Endothelial cell of umbilical vein (primary cell): ENCODE data around the gene PHACTR1. TPM values are rescaled to one million over a fixed set of nuclear protein-coding genes. Genes with fewer than 3 reads are reported as not detected.

Experiments
- BruUV-seq: library from RNA; stranded (reverse); fragments of 400-500 nt; replicated peaks from 2 replicates; lab custom pipeline; 2021; lab: Mats Ljungman, UMichigan
- CTCF ChIA-PET: fragments of 300-600, 350-600 bp; sonication (Branson Sonifier 250); formaldehyde crosslinking; loops from one replicate; lab custom pipeline; 2021; ENCODE audit warnings: antibody characterized with exemption, inconsistent platforms; lab: Charles Lee
- POLR2A ChIA-PET: fragments of 300-600, 350-600 bp; sonication (Branson Sonifier 250); formaldehyde crosslinking; loops from one replicate; lab custom pipeline; 2021; ENCODE audit warnings: antibody characterized with exemption, inconsistent platforms; lab: Charles Lee
- DNase-seq: peaks from one replicate; pipeline ENCODE4 v3.0.0-alpha.2; 2011; ENCODE audit warnings: low read depth, low spot score
- FAIRE-seq: peaks from 2 replicates; lab custom pipeline; 2011; peaks lifted over from hg19 to GRCh38; lab: Jason Lieb, UNC
- H2AFZ ChIP-seq: 2 replicates; pipeline ENCODE4 v1.6.0; 2012; ENCODE audit warnings: low read depth, low read length, control low read depth, inconsistent platforms
- H3K27ac ChIP-seq: 2 replicates; pipeline ENCODE4 v1.5.1; 2011; ENCODE audit warnings: low read depth, mild to moderate bottlenecking, control low read depth, low read length, moderate library complexity; ENCODE audit not compliant: insufficient read depth
- H3K27me3 ChIP-seq, 2 experiments: 2 replicates each; pipeline versions ENCODE4 v1.6.0 to v1.6.1; 2011; ENCODE audit warnings: low read length in 2 of 2, mixed read lengths in 1 of 2; ENCODE audit not compliant: control insufficient read depth in 2 of 2, insufficient read depth in 2 of 2
- H3K36me3 ChIP-seq, 2 experiments: 2 replicates in 1 of 2; 3 replicates in 1 of 2; pipeline ENCODE4 v1.5.1; 2011; ENCODE audit warnings: low read length in 2 of 2, mild to moderate bottlenecking in 1 of 2, moderate library complexity in 1 of 2; ENCODE audit not compliant: control insufficient read depth in 2 of 2, insufficient read depth in 2 of 2; ENCODE audit errors: extremely low read depth in 1 of 2
- H3K4me1 ChIP-seq: 3 replicates; pipeline ENCODE4 v1.5.1; 2011; ENCODE audit warnings: mild to moderate bottlenecking, low read length; ENCODE audit not compliant: control insufficient read depth, insufficient read depth; ENCODE audit errors: extremely low read depth
- H3K4me2 ChIP-seq: 2 replicates; pipeline ENCODE4 v1.6.1; 2011; ENCODE audit warnings: low read length, control low read depth, mixed read lengths; ENCODE audit not compliant: insufficient read depth
- H3K4me3 ChIP-seq, 3 experiments: fragments of 200-600 bp in 1 of 3; sonication (generic), shearing (Covaris generic) in 1 of 3; replicated peaks in 1 of 3; 2 replicates each; pipeline ENCODE4 v1.5.1; 2011 to 2016; ENCODE audit warnings: control low read depth in 3 of 3, low read length in 3 of 3, mild to moderate bottlenecking in 2 of 3, inconsistent platforms in 1 of 3, low read depth in 1 of 3, moderate library complexity in 1 of 3; ENCODE audit not compliant: insufficient read depth in 1 of 3
- H3K79me2 ChIP-seq: 2 replicates; pipeline ENCODE4 v1.6.0; 2012; ENCODE audit warnings: low read length, inconsistent platforms; ENCODE audit not compliant: control insufficient read depth, insufficient read depth
- H3K9ac ChIP-seq: replicated peaks from 2 replicates; pipeline ENCODE3; 2011; ENCODE audit warnings: low read length, control low read depth; ENCODE audit not compliant: insufficient read depth; ENCODE audit errors: extremely low read depth
- H3K9me1 ChIP-seq: replicated peaks from 3 replicates; pipeline ENCODE4 v1.6.0; 2011; ENCODE audit warnings: mild to moderate bottlenecking, low read length; ENCODE audit not compliant: control insufficient read depth, insufficient read depth; ENCODE audit errors: extremely low read depth
- H3K9me3 ChIP-seq: replicated peaks from 2 replicates; pipeline ENCODE4 v1.5.1; 2012; ENCODE audit warnings: low read length, inconsistent platforms; ENCODE audit not compliant: control insufficient read depth, insufficient read depth
- H4K20me1 ChIP-seq: replicated peaks from 2 replicates; pipeline ENCODE3; 2011; ENCODE audit warnings: mild to moderate bottlenecking, low read length; ENCODE audit not compliant: control insufficient read depth, insufficient read depth; ENCODE audit errors: extremely low read depth
- CTCF ChIP-seq, 2 donors: IDR thresholded peaks; 1 replicate in 1 of 2; 2 replicates in 1 of 2; pipeline ENCODE4 v1.5.1; 2011; ENCODE audit warnings: low read length in 2 of 2, mild to moderate bottlenecking in 2 of 2, moderate library complexity in 2 of 2, control low read depth in 1 of 2, inconsistent platforms in 1 of 2, low read depth in 1 of 2; ENCODE audit not compliant: insufficient read depth in 1 of 2; ENCODE audit errors: extremely low read depth in 1 of 2
- EZH2 ChIP-seq: IDR thresholded peaks from 2 replicates; pipeline ENCODE4 v1.6.1; 2012; ENCODE audit warnings: borderline replicate concordance, low read depth, mild to moderate bottlenecking, moderate library complexity, low read length, inconsistent platforms; ENCODE audit not compliant: severe bottlenecking
- FOS ChIP-seq: IDR thresholded peaks from 2 replicates; pipeline ENCODE4 v1.6.1; 2011; ENCODE audit warnings: mild to moderate bottlenecking, low read length, moderate library complexity, borderline replicate concordance; ENCODE audit not compliant: insufficient read depth
- GATA2 ChIP-seq: IDR thresholded peaks from 2 replicates; pipeline ENCODE4 v1.7.0; 2011; ENCODE audit warnings: low read depth, mild to moderate bottlenecking, moderate library complexity, mixed read lengths, low read length; ENCODE audit not compliant: insufficient read length, insufficient read depth
- MAX ChIP-seq: IDR thresholded peaks from 2 replicates; pipeline ENCODE4 v1.6.1; 2011; ENCODE audit not compliant: insufficient read depth, insufficient read length
- MYC ChIP-seq: IDR thresholded peaks from one replicate; pipeline ENCODE4 v1.6.1; 2011; ENCODE audit warnings: mild to moderate bottlenecking, low read depth, low read length
- dilution Hi-C: fragments of 300-500 bp; cut with MboI; formaldehyde crosslinking; loops from one replicate; pipeline ENCODE4 v1.15.0; 2019; ENCODE audit warnings: low sequenced_read_pairs; ENCODE audit not compliant: extremely low pct_ligation_motif_present
- intact Hi-C: fragments of 100-400 bp; cut with micrococcal nuclease; formaldehyde crosslinking; loops from one replicate; pipeline ENCODE4 v1.10.0; 2022
- polyA plus RNA-seq, 4 experiments: library from polyadenylated mRNA; depleted of rRNA in 3 of 4; stranded (reverse) in 3 of 4; unstranded in 1 of 4; fragments of >200 nt; gene quantifications; 2 replicates each; pipeline versions ENCODE4 v1.2.1 to v1.2.3, GENCODE V29; 2011 to 2012; ENCODE audit warnings: missing spikeins in 1 of 4
- total RNA-seq: library from RNA; stranded (reverse); gene quantifications from 2 replicates; pipeline ENCODE4 v1.2.3, GENCODE V29; 2021

Gene PHACTR1
- total and polyA plus RNA-seq, 2 donors (not counting 3 experiments of a cell fraction or from before 2014, with no cell fraction given), result 2.4 to 23.2 TPM

DNA sequence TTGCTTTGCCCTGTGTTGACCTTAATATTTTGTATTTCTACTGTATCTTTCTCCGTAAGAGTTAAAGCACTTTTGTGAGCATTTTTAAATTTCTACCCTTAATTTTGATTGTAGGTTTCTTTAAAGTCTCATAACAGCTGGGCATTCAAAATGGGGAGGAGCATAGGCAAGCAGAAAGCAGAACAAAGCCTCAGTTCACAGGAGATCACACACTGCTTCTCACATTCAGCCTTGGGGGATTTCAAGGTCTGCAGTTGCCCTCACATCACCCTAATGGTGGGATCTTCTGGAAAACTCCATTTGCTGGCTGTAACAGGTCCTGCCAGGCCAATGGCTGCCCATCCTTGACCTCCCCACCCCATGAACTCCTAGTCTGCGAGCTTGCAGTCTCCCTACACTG lies 292.9 kb downstream of the PHACTR1 start:
- TF ChIP-seq FOS, result no peak
- TF ChIP-seq EZH2, result no peak
- TF ChIP-seq MYC, result no peak
- TF ChIP-seq GATA2, result no peak
- no peak for TF ChIP-seq MAX
- TF ChIP-seq CTCF (IDR thresholded peaks at IDR 0.05; ENCODE audit: extremely low read depth in 1 of 2, insufficient read depth in 1 of 2, low read depth in 1 of 2, low read length in 2 of 2), result no peak
- ChIA-PET POLR2A (no interaction called here), CTCF (interaction anchor here (1.9 to 2.2 kb wide), 2 partner anchors 9 to 13 kb away, joined by 5 to 6 read pairs; no protein-coding TSS in a partner anchor)
- Histone ChIP-seq H3K27me3 (peaks cover 0 to 3% of the 10 kb centered on the region in 2 experiments), H2AFZ (no peak overlapping the region), H3K4me2 (no peak overlapping the region), H3K36me3 (no peaks in the 10 kb centered on the region), H3K4me3 (no peak overlapping the region), H3K4me1 (peaks cover 4% of the 10 kb centered on the region), H3K9me3 (no peaks in the 10 kb centered on the region), H4K20me1 (no peaks in the 10 kb centered on the region), H3K79me2 (no peaks in the 10 kb centered on the region), H3K27ac (no peak overlapping the region), H3K9me1 (no peaks in the 10 kb centered on the region), H3K9ac (no peak overlapping the region)
- DNase-seq (no peak), FAIRE-seq (no peak)
- intact Hi-C loops, result no loop called here
- no TSS peak for BruUV-seq
- dilution Hi-C loops, result no loop called here
